OCI-LY3 (cell line): Measurements from ENCODE around the gene MFSD6.

Source experiments
- H2AFZ ChIP-seq: fragments of 200-600, 300-600 bp; shearing (Covaris generic); 2 replicates; pipeline ENCODE4 v1.6.0; 2014; ENCODE audit warnings: antibody characterized with exemption, low read depth, low read length
- H3K27ac ChIP-seq: fragments of 200-600, 300-600 bp; sonication (generic); 2 replicates; pipeline ENCODE4 v1.5.1; 2014; ENCODE audit warnings: mild to moderate bottlenecking, low read length, moderate library complexity, mixed read lengths
- H3K27me3 ChIP-seq: fragments of 200-600, 300-600 bp; sonication (generic); 2 replicates; pipeline ENCODE4 v1.6.1; 2014; ENCODE audit warnings: low read depth, low read length, mixed read lengths
- H3K36me3 ChIP-seq: fragments of 200-600, 300-600 bp; sonication (generic); replicated peaks from 2 replicates; pipeline ENCODE3; 2014; ENCODE audit warnings: low read depth, low read length, mixed read lengths
- H3K4me1 ChIP-seq: fragments of 300-600, 200-600 bp; sonication (generic); 2 replicates; pipeline ENCODE4 v1.6.1; 2014; ENCODE audit warnings: low read length, mixed read lengths
- H3K4me2 ChIP-seq: fragments of 200-600, 300-600 bp; sonication (generic); 2 replicates; pipeline ENCODE4 v1.6.1; 2014; ENCODE audit warnings: low read length, mixed read lengths
- H3K4me3 ChIP-seq: fragments of 300-600, 200-600 bp; sonication (generic); 2 replicates; pipeline ENCODE4 v1.5.1; 2014; ENCODE audit warnings: antibody characterized with exemption, mild to moderate bottlenecking, low read length, moderate library complexity
- H3K79me2 ChIP-seq: fragments of 300-600, 200-600 bp; shearing (Covaris generic); 2 replicates; pipeline ENCODE4 v1.6.1; 2014; ENCODE audit warnings: mild to moderate bottlenecking, low read length, mixed read lengths
- H3K9ac ChIP-seq: fragments of 300-600, 200-600 bp; shearing (Covaris generic); 2 replicates; pipeline ENCODE4 v1.6.0; 2014; ENCODE audit warnings: mild to moderate bottlenecking, low read length, moderate library complexity
- H3K9me3 ChIP-seq: fragments of 200-600, 300-600 bp; shearing (Covaris generic); 2 replicates; pipeline ENCODE4 v1.6.1; 2014; ENCODE audit warnings: low read length, mixed read lengths; ENCODE audit not compliant: insufficient read depth
- H4K20me1 ChIP-seq: fragments of 200-600, 300-600 bp; sonication (generic); 2 replicates; pipeline ENCODE4 v1.6.1; 2016; ENCODE audit warnings: low read length, mixed read lengths; ENCODE audit not compliant: insufficient read depth
- EZH2phosphoT487 ChIP-seq: fragments of 200-600 bp; shearing (Covaris generic); IDR thresholded peaks from 2 replicates; pipeline ENCODE4 v1.6.1; 2018; ENCODE audit warnings: antibody characterized with exemption, mixed run types, low read depth
- TF ChIP-seq, protein P1 (sequence below): fragments of 200-600, 300-600 bp; sonication (generic); IDR thresholded peaks from 2 replicates; pipeline ENCODE4 v1.5.1; 2014; ENCODE audit warnings: antibody characterized with exemption, low read length, low read depth

The MFSD6 gene

DNA sequence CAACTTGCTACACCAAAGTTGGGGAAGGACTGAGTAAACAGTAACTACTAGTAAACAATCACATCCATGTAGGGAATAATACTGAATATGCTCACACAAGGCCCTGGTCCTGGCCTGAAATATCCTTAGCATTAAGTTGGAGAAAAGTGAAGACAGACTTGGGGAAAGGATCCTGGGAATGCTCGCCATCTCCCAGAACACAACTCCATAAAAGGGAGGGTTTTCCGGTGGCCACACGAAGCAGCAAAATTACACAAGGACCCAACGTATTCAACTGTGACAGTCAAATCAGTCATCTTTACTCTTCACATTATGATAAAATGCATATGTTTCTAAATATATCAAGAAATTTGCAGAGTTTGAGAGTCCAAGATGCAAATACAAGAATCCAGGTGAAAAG, 119.1 kb downstream of the MFSD6 start:
- no peaks in the 10 kb centered on the region for H3K9me3 ChIP-seq
- H3K9ac ChIP-seq: no peak overlapping the region
- peak overlapping the region; percentile 40 for H3K4me2 ChIP-seq
- 0 out of 2 replicates have a peak, but pooled peaks cover 3% of the 10 kb centered on the region for H3K79me2 ChIP-seq
- peaks cover 4% of the 10 kb centered on the region for H3K36me3 ChIP-seq
- no peak overlapping the region for H2AFZ ChIP-seq
- TF ChIP-seq, protein P1, sequence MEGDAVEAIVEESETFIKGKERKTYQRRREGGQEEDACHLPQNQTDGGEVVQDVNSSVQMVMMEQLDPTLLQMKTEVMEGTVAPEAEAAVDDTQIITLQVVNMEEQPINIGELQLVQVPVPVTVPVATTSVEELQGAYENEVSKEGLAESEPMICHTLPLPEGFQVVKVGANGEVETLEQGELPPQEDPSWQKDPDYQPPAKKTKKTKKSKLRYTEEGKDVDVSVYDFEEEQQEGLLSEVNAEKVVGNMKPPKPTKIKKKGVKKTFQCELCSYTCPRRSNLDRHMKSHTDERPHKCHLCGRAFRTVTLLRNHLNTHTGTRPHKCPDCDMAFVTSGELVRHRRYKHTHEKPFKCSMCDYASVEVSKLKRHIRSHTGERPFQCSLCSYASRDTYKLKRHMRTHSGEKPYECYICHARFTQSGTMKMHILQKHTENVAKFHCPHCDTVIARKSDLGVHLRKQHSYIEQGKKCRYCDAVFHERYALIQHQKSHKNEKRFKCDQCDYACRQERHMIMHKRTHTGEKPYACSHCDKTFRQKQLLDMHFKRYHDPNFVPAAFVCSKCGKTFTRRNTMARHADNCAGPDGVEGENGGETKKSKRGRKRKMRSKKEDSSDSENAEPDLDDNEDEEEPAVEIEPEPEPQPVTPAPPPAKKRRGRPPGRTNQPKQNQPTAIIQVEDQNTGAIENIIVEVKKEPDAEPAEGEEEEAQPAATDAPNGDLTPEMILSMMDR: no peak
- TF ChIP-seq EZH2phosphoT487: no peak
- H3K27ac ChIP-seq: no peak overlapping the region
- no peaks in the 10 kb centered on the region for H4K20me1 ChIP-seq
- peaks cover 29% of the 10 kb centered on the region for H3K4me1 ChIP-seq
- no peaks in the 10 kb centered on the region for H3K27me3 ChIP-seq
- H3K4me3 ChIP-seq: no peak overlapping the region

DNA sequence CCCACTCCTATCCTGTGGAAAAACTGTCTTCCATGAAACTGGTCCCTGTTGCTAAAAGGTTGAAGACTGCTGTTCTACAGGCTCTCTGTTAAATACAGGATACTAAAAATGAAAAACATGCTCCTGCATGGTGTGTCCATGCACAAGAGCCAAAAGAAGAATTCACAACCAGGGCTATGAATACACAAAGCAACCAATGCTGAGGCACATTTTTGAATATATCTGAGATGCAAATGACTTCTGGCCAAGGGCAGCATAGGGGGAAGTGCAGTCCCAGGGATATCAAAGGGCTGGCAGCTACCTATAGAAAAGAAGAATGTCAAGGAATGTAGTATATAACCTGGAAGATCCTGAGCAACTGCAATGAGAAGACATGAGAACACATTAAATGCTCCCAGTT, 119.8 kb downstream of the MFSD6 start:
- peaks cover 36% of the 10 kb centered on the region for H3K4me1 ChIP-seq
- no peak overlapping the region for H3K9ac ChIP-seq
- H3K27ac ChIP-seq: no peak overlapping the region
- no peaks in the 10 kb centered on the region for H4K20me1 ChIP-seq
- no peak overlapping the region for H3K4me3 ChIP-seq
- no peak for TF ChIP-seq EZH2phosphoT487
- TF ChIP-seq, protein P1: no peak
- peaks cover 7% of the 10 kb centered on the region; the same call in 1 of the 2 replicates for H3K79me2 ChIP-seq
- no peaks in the 10 kb centered on the region for H3K9me3 ChIP-seq
- no peak overlapping the region for H2AFZ ChIP-seq
- H3K4me2 ChIP-seq: no peak overlapping the region
- H3K27me3 ChIP-seq: no peaks in the 10 kb centered on the region
- peaks cover 4% of the 10 kb centered on the region for H3K36me3 ChIP-seq

DNA sequence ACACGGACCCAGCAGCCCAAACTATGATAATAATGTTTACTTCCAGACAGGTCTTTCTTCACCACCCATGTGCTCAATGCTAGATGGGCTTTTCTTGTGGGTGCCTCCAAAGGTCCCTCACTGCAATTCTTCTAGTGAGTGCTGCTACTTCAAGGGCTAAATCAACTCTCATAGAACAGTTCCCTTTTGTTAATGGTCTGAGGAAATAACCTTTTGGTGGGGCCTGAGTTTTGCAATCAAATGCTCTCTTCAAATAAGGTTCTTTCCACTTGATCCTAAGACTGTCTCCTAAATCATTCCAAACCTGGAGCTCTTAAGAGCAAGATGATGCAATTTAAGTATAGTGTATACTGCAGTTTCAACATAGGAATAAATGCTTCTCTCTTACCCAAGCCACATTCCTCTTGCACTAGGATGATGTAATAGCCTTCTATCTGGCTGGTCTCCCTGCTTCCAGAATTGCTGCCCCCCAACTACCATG, 120.4 kb downstream of the MFSD6 start:
- H3K4me3 ChIP-seq: no peak overlapping the region
- H3K27me3 ChIP-seq: no peaks in the 10 kb centered on the region
- H2AFZ ChIP-seq: no peak overlapping the region
- TF ChIP-seq, protein P1: no peak
- no peak for TF ChIP-seq EZH2phosphoT487
- no peak overlapping the region for H3K9ac ChIP-seq
- H3K27ac ChIP-seq: no peak overlapping the region
- H3K4me1 ChIP-seq: peaks cover 43% of the 10 kb centered on the region
- H3K79me2 ChIP-seq: peaks cover 13% of the 10 kb centered on the region
- no peak overlapping the region for H3K4me2 ChIP-seq
- H3K36me3 ChIP-seq: peaks cover 4% of the 10 kb centered on the region
- H3K9me3 ChIP-seq: no peaks in the 10 kb centered on the region
- no peaks in the 10 kb centered on the region for H4K20me1 ChIP-seq

DNA sequence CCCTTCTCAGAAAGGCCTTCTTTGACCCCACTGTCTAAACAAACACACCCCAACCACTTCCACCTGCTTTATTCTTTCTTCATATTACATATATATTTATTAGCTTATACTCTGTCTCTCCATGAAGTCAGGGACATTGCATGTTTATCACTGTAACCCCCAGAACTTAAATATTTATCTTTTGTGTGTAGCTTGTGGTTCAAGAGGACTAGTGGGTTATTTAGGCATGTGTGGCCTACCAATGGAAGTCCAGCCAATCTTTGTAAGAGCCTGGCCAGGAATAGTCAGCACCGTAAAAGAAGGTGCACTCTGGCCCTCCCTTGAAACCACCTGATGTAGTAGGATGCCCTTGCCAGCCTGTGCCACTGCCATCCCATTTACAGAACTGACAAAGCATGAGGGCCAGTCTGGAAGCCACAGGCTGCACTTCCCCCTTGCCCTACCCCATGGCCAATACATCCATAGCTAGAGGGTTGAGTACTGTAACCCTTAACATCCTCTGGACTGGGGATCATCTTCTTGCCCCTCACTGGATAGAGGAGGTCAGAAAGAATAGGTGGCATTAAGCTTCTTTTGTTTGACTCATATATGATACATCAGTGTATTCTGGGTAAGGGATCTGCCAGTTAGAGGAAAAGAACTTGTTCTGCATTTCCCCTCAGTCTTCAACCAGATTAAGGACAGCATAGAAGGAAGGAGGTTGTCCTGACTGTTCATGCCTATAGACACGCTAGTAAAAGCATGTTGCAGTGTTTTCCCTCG, 121.5 kb downstream of the MFSD6 start:
- Histone ChIP-seq H3K27ac (no peak overlapping the region), H3K9ac (no peak overlapping the region), H3K27me3 (no peaks in the 10 kb centered on the region), H3K9me3 (no peaks in the 10 kb centered on the region), H2AFZ (no peak overlapping the region), H3K4me1 (peaks cover 47% of the 10 kb centered on the region), H3K4me3 (no peak overlapping the region), H4K20me1 (no peaks in the 10 kb centered on the region), H3K79me2 (peaks cover 20% of the 10 kb centered on the region), H3K4me2 (no peak overlapping the region), H3K36me3 (peaks cover 2% of the 10 kb centered on the region)
- no peak for TF ChIP-seq EZH2phosphoT487
- TF ChIP-seq, protein P1: no peak
